ENCODE measurements around the gene LIPI. TPM values are rescaled to one million over a fixed set of nuclear protein-coding genes. Genes with fewer than 3 reads are reported as not detected.

The LIPI gene
- total RNA-seq, 2 experiments from 2014 or later, result not detected

DNA sequence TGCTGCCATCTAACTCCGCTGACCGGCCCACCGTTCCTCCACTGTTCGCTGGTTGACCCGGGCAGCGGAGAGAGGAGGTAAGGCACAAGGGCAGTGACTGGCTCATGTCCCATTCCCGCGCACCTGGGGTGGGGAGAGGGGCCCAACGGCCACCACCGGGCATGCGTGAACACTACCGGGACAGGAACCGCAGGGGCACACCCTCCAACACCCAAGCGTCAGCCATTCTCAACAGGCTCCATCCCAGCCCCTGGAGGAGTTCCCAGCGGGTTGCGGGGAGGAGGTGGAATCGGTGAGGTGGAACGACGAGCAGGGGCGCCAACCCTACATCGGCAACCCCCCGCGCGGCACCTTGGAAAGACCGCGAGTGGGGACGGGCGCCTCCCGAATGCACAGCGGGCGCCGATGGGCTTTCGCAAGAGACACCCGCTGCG lies 126.7 kb downstream of the LIPI start:
- Histone ChIP-seq H3K79me2 (ENCODE audit: insufficient read depth, low read depth, low read length) (no peaks in the 10 kb centered on the region), H3K9me3 (ENCODE audit: low read length) (no peaks in the 10 kb centered on the region), H4K20me1 (ENCODE audit: insufficient read depth, low read length) (no peaks in the 10 kb centered on the region), H3K36me3 (ENCODE audit: insufficient read depth, low read length) (peaks cover 20% of the 10 kb centered on the region), H2AFZ (ENCODE audit: low read length) (no peak overlapping the region), H3K9me2 (ENCODE audit: insufficient read depth, low read length) (no peaks in the 10 kb centered on the region), H3K4me3 (ENCODE audit: low read depth, low read length, poor library complexity, severe bottlenecking) (no peak overlapping the region), H3K4me2 (ENCODE audit: low read length) (no peak overlapping the region), H3K27ac (ENCODE audit: low read depth, low read length, poor library complexity, severe bottlenecking) (no peak overlapping the region), H3K4me1 (ENCODE audit: insufficient read depth, low read length, poor library complexity, severe bottlenecking) (no peaks in the 10 kb centered on the region)
- intact Hi-C loops (cut with micrococcal nuclease; ENCODE audit: unreplicated experiment), result no loop called here
- no peak for DNase-seq (ENCODE audit: low spot score)
- TF ChIP-seq EZH2phosphoT487 (IDR thresholded peaks at IDR 0.05; ENCODE audit: borderline replicate concordance, low read depth, low read length), result no peak
- BruUV-seq (replicated peaks), result no TSS peak
- POLR2A ChIA-PET, result interaction anchor here (0.6 kb wide), 1 partner anchor 1139 kb away, joined by 3 read pairs; no protein-coding TSS in a partner anchor
- CTCF ChIA-PET (ENCODE audit: unreplicated experiment), result no interaction called here

DNA sequence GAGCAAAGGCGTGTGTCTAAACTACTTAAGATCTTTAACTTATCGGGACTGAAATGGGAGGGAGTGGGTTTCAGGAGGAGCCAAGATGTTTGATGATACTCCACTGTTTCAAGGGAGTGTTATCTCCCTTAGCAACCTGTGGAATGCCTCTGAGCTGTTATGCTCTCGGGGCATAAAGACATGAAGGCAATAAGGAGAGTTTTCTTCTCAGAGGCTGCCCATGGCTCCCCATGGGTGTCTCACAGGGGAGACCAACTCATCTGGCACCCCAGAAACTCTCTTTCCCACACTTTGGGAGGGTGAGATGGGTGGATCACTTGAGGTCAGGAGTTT lies 130.0 kb downstream of the LIPI start:
- intact Hi-C loops (cut with micrococcal nuclease; ENCODE audit: unreplicated experiment), result no loop called here
- H4K20me1 ChIP-seq (ENCODE audit: insufficient read depth, low read length), result no peaks in the 10 kb centered on the region
- no peak overlapping the region for H2AFZ ChIP-seq (ENCODE audit: low read length)
- no peaks in the 10 kb centered on the region for H3K79me2 ChIP-seq (ENCODE audit: insufficient read depth, low read depth, low read length)
- no peak for TF ChIP-seq EZH2phosphoT487 (IDR thresholded peaks at IDR 0.05; ENCODE audit: borderline replicate concordance, low read depth, low read length)
- BruUV-seq (replicated peaks), result no TSS peak
- H3K36me3 ChIP-seq (ENCODE audit: insufficient read depth, low read length), result peaks cover 12% of the 10 kb centered on the region; the same call in 1 of the 2 replicates
- no peaks in the 10 kb centered on the region for H3K9me3 ChIP-seq (ENCODE audit: low read length)
- CTCF ChIA-PET (ENCODE audit: unreplicated experiment), result no interaction called here
- H3K4me3 ChIP-seq (ENCODE audit: low read depth, low read length, poor library complexity, severe bottlenecking), result no peak overlapping the region
- POLR2A ChIA-PET, result no interaction called here
- H3K9me2 ChIP-seq (ENCODE audit: insufficient read depth, low read length), result no peaks in the 10 kb centered on the region
- no peak for DNase-seq (ENCODE audit: low spot score)
- H3K27ac ChIP-seq (ENCODE audit: low read depth, low read length, poor library complexity, severe bottlenecking), result no peak overlapping the region
- no peak overlapping the region for H3K4me2 ChIP-seq (ENCODE audit: low read length)
- H3K4me1 ChIP-seq (ENCODE audit: insufficient read depth, low read length, poor library complexity, severe bottlenecking), result no peaks in the 10 kb centered on the region

DNA sequence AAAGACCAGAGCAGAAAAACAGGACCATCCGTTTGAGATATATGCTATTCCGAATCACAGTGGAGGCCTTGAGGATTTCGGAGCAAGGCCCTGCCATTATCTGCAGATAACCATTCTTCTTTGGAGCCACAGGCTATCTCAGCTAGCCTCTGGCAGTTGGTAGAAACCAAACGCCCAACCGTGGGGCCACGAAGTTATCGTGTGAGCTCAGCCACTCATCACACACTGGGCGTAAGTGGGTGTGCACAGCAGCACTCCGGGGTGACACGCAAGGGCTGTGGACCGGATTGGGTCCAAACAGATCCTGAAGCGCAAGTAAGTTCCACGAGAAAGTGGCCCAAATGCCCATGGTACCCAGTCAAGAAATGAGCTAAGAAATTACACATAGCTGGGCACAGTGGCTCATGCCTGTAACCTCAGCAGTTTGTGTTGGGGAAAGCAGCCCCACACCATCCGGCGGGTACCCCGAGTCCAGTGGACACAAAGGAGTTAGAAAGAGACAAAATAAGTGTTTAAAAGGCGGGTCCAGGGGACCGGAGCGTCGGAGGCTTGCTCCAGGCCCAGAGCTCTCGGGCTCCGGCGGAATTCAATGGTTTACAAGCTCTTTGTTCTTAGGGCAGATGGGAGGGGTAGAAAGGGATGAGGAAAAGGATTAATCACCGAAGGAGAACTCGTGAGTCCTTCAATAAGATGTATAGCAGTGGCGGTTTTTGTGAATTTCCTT lies 130.6 kb downstream of the LIPI start:
- H2AFZ ChIP-seq (ENCODE audit: low read length), result no peak overlapping the region
- no TSS peak for BruUV-seq (replicated peaks)
- no peak for DNase-seq (ENCODE audit: low spot score)
- no peaks in the 10 kb centered on the region for H3K4me1 ChIP-seq (ENCODE audit: insufficient read depth, low read length, poor library complexity, severe bottlenecking)
- CTCF ChIA-PET (ENCODE audit: unreplicated experiment), result no interaction called here
- TF ChIP-seq, protein P1, sequence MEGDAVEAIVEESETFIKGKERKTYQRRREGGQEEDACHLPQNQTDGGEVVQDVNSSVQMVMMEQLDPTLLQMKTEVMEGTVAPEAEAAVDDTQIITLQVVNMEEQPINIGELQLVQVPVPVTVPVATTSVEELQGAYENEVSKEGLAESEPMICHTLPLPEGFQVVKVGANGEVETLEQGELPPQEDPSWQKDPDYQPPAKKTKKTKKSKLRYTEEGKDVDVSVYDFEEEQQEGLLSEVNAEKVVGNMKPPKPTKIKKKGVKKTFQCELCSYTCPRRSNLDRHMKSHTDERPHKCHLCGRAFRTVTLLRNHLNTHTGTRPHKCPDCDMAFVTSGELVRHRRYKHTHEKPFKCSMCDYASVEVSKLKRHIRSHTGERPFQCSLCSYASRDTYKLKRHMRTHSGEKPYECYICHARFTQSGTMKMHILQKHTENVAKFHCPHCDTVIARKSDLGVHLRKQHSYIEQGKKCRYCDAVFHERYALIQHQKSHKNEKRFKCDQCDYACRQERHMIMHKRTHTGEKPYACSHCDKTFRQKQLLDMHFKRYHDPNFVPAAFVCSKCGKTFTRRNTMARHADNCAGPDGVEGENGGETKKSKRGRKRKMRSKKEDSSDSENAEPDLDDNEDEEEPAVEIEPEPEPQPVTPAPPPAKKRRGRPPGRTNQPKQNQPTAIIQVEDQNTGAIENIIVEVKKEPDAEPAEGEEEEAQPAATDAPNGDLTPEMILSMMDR (conservative IDR thresholded peaks at IDR 0.05; ENCODE audit: low read length), result no peak
- no peak for TF ChIP-seq EZH2phosphoT487 (IDR thresholded peaks at IDR 0.05; ENCODE audit: borderline replicate concordance, low read depth, low read length)
- H3K79me2 ChIP-seq (ENCODE audit: insufficient read depth, low read depth, low read length), result no peaks in the 10 kb centered on the region
- intact Hi-C loops (cut with micrococcal nuclease; ENCODE audit: unreplicated experiment), result no loop called here
- no peaks in the 10 kb centered on the region for H3K9me3 ChIP-seq (ENCODE audit: low read length)
- no peak overlapping the region for H3K27ac ChIP-seq (ENCODE audit: low read depth, low read length, poor library complexity, severe bottlenecking)
- H3K9me2 ChIP-seq (ENCODE audit: insufficient read depth, low read length), result no peaks in the 10 kb centered on the region
- no peak overlapping the region for H3K4me3 ChIP-seq (ENCODE audit: low read depth, low read length, poor library complexity, severe bottlenecking)
- no peak overlapping the region for H3K4me2 ChIP-seq (ENCODE audit: low read length)
- no peaks in the 10 kb centered on the region for H4K20me1 ChIP-seq (ENCODE audit: insufficient read depth, low read length)
- H3K36me3 ChIP-seq (ENCODE audit: insufficient read depth, low read length), result peaks cover 12% of the 10 kb centered on the region; the same call in 1 of the 2 replicates
- POLR2A ChIA-PET, result no interaction called here

Data from OCI-LY7 (cell line).